ENCODE results near the gene EPS8L2. TPM values are rescaled to one million over a fixed set of nuclear protein-coding genes. Genes with fewer than 3 reads are reported as not detected.

Gene EPS8L2
- total and polyA plus RNA-seq, 8 donors = 52.5 to 190 (median 80.7) TPM

GRCh38 chr11:695538-696248 lies 10.3 kb upstream of the EPS8L2 start, which contains the start of gene TMEM80:
Gene TMEM80 (plus strand): TSS chr11:695816. CDS start chr11:695828, 12 bp downstream.
- peak; percentile 97 to 99 (median 98) for DNase-seq
- TF ChIP-seq CTCF (IDR thresholded peaks at IDR 0.05) = no peak
- H3K9me3 ChIP-seq = no peaks in the 10 kb centered on the region
- H3K4me3 ChIP-seq = peak within 1 kb of the TSS; percentile 77 to 95
- no peaks in the 10 kb centered on the region for H3K27me3 ChIP-seq
- intact Hi-C loops (cut with DNase I) = no loop called here
- peaks cover 17 to 58% of the 10 kb centered on the region in 2 donors for H3K4me1 ChIP-seq
- peak within 1 kb of the TSS; percentile 100 for H3K27ac ChIP-seq
- ATAC-seq = peak; percentile 89
- H3K36me3 ChIP-seq = peaks cover 0 to 23% of the 10 kb centered on the region in 2 donors

GRCh38 chr11:696955-697491 lies 9.0 kb upstream of the EPS8L2 start:
- intact Hi-C loops (cut with DNase I) = no loop called here
- Histone ChIP-seq H3K27me3 (no peaks in the 10 kb centered on the region), H3K36me3 (peaks cover 0 to 26% of the 10 kb centered on the region in 2 donors), H3K9me3 (no peaks in the 10 kb centered on the region), H3K4me1 (peaks cover 17 to 57% of the 10 kb centered on the region in 2 donors), H3K4me3 (peak overlapping the region in 1 of 2 donors; percentile 95), H3K27ac (peak overlapping the region; percentile 100)
- DNase-seq (peak in 1 of 4 donors; percentile 37), ATAC-seq (no peak)
- no peak for TF ChIP-seq CTCF (IDR thresholded peaks at IDR 0.05)

GRCh38 chr11:697811-698311 lies 8.2 kb upstream of the EPS8L2 start:
- intact Hi-C loops (cut with DNase I) = no loop called here
- no peak for TF ChIP-seq CTCF (IDR thresholded peaks at IDR 0.05)
- no peaks in the 10 kb centered on the region for H3K9me3 ChIP-seq
- DNase-seq (no peak), ATAC-seq (no peak)
- H3K4me3 ChIP-seq = no peak overlapping the region
- H3K36me3 ChIP-seq = peaks cover 0 to 34% of the 10 kb centered on the region in 2 donors
- H3K4me1 ChIP-seq = peaks cover 23 to 64% of the 10 kb centered on the region in 2 donors
- H3K27me3 ChIP-seq = no peaks in the 10 kb centered on the region
- peak overlapping the region; percentile 100 for H3K27ac ChIP-seq

GRCh38 chr11:698493-699115 lies 7.4 kb upstream of the EPS8L2 start:
- H3K4me3 ChIP-seq = no peak overlapping the region
- H3K9me3 ChIP-seq = no peaks in the 10 kb centered on the region
- intact Hi-C loops (cut with DNase I) = no loop called here
- peak in 1 of 4 donors; percentile 32 for DNase-seq
- TF ChIP-seq CTCF (IDR thresholded peaks at IDR 0.05) = no peak
- ATAC-seq = no peak
- no peaks in the 10 kb centered on the region for H3K27me3 ChIP-seq
- peaks cover 21 to 64% of the 10 kb centered on the region in 2 donors for H3K4me1 ChIP-seq
- no peak overlapping the region for H3K27ac ChIP-seq
- peaks cover 0 to 41% of the 10 kb centered on the region in 2 donors for H3K36me3 ChIP-seq

- Histone ChIP-seq H3K36me3 (peaks cover 0 to 46% of the 10 kb centered on the region in 2 donors), H3K4me1 (peaks cover 17 to 64% of the 10 kb centered on the region in 2 donors), H3K27me3 (no peaks in the 10 kb centered on the region), H3K4me3 (no peak overlapping the region), H3K9me3 (no peaks in the 10 kb centered on the region), H3K27ac (no peak overlapping the region)
- intact Hi-C loops (cut with DNase I) = no loop called here
- no peak for ATAC-seq
- DNase-seq = no peak
- no peak for TF ChIP-seq CTCF (IDR thresholded peaks at IDR 0.05)
These were observed 6.9 kb upstream of the EPS8L2 start for GRCh38 chr11:699116-699508.
